ENCODE data around the gene CDKN2AIP.

The CDKN2AIP gene

DNA sequence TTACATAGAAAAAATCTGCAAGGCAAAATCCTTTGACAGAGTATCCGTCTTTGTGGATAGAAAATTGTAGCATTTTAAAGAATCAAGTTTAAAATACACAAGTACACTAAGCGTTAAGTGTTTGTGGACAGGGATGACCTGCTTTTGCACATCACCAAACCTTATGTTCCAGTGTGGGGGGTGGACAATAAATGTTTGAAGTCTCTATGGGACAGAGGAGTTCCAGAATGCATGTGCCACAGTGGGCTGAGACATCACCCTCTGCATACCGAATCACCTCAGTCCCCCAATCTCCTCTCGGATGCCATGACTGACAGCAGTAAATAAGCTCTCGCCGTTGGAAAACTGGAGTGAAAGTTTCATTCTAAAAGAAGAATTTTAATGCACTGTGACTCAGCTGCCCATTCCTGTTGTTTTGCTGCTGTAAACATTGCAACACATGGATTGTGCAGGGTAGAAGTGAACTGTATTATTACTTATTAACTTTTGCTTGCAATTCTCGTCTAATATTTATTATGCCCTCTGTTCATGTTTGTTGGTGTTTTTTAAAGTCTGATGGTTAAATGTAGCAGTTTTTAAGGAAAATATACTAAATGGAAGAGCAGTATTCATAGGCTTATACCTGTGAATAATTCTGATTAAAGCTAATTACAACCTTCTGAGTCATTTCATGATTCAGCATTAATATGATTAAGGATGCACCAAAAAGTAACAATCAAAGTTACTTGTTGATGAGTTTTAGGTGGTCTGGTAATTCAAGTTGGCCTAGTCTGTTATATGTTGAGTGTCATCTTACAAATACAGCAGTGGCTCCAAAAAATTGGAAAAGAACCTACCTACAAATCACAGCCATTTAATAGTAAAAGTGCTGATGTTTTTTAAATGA lies 24.0 kb downstream of the CDKN2AIP start:
- TF ChIP-seq, protein P1, sequence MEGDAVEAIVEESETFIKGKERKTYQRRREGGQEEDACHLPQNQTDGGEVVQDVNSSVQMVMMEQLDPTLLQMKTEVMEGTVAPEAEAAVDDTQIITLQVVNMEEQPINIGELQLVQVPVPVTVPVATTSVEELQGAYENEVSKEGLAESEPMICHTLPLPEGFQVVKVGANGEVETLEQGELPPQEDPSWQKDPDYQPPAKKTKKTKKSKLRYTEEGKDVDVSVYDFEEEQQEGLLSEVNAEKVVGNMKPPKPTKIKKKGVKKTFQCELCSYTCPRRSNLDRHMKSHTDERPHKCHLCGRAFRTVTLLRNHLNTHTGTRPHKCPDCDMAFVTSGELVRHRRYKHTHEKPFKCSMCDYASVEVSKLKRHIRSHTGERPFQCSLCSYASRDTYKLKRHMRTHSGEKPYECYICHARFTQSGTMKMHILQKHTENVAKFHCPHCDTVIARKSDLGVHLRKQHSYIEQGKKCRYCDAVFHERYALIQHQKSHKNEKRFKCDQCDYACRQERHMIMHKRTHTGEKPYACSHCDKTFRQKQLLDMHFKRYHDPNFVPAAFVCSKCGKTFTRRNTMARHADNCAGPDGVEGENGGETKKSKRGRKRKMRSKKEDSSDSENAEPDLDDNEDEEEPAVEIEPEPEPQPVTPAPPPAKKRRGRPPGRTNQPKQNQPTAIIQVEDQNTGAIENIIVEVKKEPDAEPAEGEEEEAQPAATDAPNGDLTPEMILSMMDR (conservative IDR thresholded peaks at IDR 0.05; ENCODE audit: low read length) = no peak
- H3K4me3 ChIP-seq (ENCODE audit: low read length) = no peak overlapping the region
- peak; percentile 36 for DNase-seq (ENCODE audit: low read depth)

DNA sequence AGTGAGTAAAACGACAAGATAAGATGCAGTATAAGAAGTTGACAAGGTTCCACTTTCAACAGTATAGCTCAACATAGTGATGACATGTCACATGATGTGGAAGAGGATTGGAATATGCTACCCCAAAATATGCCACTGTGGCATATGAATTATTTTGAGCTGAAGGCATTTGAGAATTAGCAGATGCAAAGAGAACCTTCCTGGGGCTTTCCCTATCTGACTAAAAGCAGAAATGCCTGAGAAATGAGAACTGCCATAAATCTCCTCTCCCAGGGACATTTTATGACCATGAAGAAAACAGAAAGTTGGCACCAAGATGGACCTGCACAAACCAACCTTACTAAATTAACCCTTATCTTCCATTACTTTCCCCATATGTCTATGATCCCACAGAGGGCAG lies 24.8 kb downstream of the CDKN2AIP start:
- TF ChIP-seq, protein P1 (conservative IDR thresholded peaks at IDR 0.05; ENCODE audit: low read length) = no peak
- H3K4me3 ChIP-seq (ENCODE audit: low read length) = no peak overlapping the region
- DNase-seq (ENCODE audit: low read depth) = no peak

DNA sequence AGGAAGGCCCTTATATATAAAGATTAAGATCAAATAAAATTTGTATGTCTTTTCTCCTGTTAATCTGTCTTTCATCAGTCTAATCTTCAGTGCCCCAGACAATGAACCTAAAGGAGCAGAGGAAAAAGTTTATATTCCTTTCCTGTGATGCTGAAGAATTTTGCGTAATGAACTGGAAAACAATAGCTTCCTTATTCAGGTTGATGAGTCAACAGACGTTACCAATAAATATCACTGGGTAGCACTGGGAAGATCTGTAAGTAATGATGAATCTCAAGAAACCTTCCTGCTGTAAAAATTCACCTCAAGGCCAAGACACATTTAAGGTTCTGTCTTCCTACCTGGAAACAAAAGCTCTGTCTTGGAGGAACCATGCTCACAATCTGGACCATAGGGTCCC lies 25.5 kb downstream of the CDKN2AIP start:
- TF ChIP-seq, protein P1 (conservative IDR thresholded peaks at IDR 0.05; ENCODE audit: low read length) = no peak
- no peak overlapping the region for H3K4me3 ChIP-seq (ENCODE audit: low read length)
- DNase-seq (ENCODE audit: low read depth) = peak; percentile 17

DNA sequence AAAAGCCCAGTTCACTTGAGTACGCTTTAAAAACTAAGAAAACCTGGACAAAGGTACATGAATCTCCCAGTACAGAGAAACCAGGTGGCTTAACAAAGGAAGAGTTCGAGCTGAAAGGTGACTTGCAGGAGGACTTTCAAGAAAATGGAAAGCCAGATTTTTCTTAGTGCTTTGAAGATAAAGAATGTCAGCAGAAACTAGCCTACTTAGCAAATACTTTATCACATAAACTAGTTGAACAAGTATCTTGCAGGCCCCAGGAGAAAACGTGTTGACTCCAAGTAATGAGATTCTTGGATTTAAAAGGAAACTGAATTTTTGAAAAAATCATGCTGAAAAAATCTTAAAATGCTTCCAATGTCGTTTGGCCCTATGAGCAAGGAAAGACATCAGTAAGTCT lies 26.4 kb downstream of the CDKN2AIP start:
- DNase-seq (ENCODE audit: low read depth) = no peak
- TF ChIP-seq, protein P1 (conservative IDR thresholded peaks at IDR 0.05; ENCODE audit: low read length) = no peak
- no peak overlapping the region for H3K4me3 ChIP-seq (ENCODE audit: low read length)

DNA sequence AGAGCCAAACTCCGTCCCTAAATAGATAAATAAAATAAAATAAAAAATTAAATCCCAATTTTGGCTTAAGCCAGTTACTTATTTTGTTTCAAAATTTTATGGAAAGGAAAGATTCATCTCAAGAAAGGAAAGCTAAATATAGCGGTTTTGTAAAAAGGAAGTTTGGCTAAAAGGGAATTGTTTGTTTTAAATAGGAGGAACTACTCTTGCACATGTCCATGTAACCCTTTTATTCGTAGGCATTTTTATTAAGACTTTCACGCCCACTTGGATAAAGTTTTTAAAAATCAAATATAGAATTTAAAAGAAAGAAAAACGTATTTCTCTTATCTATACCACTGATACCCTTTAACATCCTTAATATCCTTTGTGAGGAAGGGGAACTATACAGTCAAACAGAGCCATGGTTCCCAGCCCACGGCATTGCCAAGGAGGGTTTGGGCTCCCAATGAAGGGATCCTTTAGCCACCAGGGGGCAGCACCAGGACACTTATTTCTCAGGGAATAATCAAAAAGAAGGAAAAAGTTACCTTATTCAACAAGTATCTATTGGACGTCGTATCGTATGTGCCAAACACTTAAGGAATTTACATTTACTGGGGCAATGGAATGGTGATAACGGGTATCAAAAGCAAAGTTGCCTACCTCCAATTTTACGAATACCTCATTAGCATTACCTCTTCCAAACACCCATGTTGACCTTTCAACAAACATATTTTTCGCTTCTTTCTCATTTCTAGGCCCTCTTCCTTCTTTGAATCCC lies 27.7 kb downstream of the CDKN2AIP start:
- H3K4me3 ChIP-seq (ENCODE audit: low read length) = no peak overlapping the region
- TF ChIP-seq, protein P1 (conservative IDR thresholded peaks at IDR 0.05; ENCODE audit: low read length) = peak; percentile 86
- DNase-seq (ENCODE audit: low read depth) = peak; percentile 60

DNA sequence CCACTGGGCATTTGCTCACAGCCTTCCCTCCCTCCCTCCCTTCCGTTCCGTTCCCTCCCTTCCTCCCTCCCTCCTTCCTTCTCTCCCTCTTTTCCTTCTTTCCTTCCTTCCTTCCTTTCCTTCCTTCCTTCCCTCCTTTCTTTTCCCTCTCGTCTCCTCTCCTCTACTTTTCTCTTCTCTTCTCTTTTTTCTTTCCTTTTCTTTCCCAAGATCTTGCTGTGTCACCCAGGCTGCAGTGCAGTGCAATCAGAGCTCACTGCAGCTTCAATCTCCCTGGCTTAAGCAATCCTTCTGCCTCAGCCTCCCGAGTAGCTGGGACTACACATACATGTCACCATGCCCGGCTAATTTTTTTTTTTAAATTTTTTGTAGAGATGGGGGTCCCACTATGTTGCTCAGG lies 33.7 kb downstream of the CDKN2AIP start:
- H3K4me3 ChIP-seq (ENCODE audit: low read length) = peak overlapping the region; percentile 20; the same call in 1 of the 2 replicates
- no peak for DNase-seq (ENCODE audit: low read depth)
- TF ChIP-seq, protein P1 (conservative IDR thresholded peaks at IDR 0.05; ENCODE audit: low read length) = no peak

Data from AG10803 (cell line).